ENCODE data around the gene FBXO31.

FBXO31 gene

DNA sequence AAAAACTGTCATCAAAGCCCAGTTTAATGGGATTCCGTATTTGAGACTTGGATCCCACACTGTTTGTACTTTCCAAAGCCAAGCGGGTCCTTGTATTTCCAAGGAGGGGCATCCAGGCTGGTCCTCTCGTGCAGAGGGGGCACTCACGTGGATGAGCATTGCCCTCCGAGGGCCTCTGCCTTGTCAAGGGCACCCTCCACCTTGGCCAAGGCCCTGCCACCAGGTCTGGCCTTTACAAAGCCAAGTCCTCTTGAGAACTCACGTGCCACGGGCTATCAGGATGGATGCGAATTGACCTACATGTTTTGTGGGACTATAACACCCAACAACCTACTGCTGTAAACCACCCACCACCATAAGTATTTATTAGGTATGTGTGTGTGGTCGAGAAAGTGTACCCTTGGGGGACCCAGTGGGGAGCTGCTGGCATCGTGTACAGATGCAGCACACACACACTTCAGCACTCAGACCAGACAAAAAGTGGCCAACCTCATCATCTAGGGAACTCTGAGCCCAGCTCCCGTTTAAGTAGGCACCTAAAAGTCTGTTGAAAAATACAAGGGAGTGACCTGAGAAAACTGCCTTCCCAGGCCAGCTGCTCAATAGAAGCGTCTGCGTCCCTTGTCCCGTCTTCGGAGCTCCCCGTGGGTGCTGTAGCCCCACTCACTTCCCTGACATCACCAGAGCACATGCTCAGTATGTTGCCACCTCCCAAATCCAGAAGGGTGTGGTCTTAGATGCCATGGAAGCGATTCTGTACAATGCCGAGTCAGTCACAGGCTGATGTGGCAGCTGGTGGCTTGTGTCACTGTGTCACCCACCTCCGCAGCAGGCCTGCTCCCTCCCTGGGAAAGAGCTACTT lies 21.4 kb upstream of the FBXO31 start:
- no peak overlapping the region for H3K27ac ChIP-seq
- TF ChIP-seq, protein P1, sequence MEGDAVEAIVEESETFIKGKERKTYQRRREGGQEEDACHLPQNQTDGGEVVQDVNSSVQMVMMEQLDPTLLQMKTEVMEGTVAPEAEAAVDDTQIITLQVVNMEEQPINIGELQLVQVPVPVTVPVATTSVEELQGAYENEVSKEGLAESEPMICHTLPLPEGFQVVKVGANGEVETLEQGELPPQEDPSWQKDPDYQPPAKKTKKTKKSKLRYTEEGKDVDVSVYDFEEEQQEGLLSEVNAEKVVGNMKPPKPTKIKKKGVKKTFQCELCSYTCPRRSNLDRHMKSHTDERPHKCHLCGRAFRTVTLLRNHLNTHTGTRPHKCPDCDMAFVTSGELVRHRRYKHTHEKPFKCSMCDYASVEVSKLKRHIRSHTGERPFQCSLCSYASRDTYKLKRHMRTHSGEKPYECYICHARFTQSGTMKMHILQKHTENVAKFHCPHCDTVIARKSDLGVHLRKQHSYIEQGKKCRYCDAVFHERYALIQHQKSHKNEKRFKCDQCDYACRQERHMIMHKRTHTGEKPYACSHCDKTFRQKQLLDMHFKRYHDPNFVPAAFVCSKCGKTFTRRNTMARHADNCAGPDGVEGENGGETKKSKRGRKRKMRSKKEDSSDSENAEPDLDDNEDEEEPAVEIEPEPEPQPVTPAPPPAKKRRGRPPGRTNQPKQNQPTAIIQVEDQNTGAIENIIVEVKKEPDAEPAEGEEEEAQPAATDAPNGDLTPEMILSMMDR (IDR thresholded peaks at IDR 0.05) = no peak
- peaks cover 83% of the 10 kb centered on the region for H3K36me3 ChIP-seq

DNA sequence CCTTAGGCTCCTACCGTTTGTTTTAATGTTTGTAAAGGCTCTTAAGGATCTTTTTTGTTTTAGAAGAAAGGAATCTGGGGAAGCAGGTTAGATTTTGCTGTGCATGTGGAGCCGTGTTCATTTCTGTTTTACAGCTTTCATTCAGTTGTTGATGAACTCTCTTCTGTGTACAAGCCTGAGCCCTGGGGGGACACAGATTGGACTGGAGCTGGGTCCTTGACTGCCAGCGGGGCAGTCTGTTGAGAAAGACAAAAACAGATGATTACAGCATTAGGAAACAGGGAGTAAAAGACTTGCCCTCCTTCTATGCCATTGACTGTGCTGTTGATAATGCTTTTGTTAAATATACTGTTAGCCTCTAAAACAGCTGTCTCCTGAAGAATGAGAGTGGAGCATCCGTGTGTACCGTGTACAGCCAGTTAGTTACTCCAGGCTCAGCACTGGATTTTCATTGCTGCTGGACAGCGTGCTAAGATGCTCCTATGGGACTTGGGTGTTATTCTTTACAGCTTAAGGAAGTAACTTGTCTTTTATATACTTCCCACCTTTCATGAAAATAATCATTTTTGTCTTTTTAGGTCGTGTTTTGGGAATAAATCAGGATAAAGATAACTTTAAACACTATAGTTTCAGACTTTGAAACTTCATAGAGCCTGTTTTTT lies 11.7 kb upstream of the FBXO31 start:
- H3K36me3 ChIP-seq = peaks cover 35% of the 10 kb centered on the region
- H3K9me3 ChIP-seq = no peaks in the 10 kb centered on the region
- TF ChIP-seq, protein P1 (IDR thresholded peaks at IDR 0.05) = no peak
- no peak overlapping the region for H3K4me3 ChIP-seq (ENCODE audit: low read depth in 1 of 2, low read length in 1 of 2)
- peak overlapping the region; percentile 3 for H3K27ac ChIP-seq
- no peaks in the 10 kb centered on the region for H3K27me3 ChIP-seq
- H3K4me1 ChIP-seq (ENCODE audit: control insufficient read depth in 1 of 2, insufficient read depth in 1 of 2, low read depth in 1 of 2, low read length in 1 of 2) = peaks cover 32 to 33% of the 10 kb centered on the region in 2 experiments

More for the DNA sequence above, 21.4 kb upstream of the FBXO31 start:
- Histone ChIP-seq H3K27me3 (no peaks in the 10 kb centered on the region), H3K4me3 (ENCODE audit: low read depth in 1 of 2, low read length in 1 of 2) (no peak overlapping the region), H3K9me3 (no peaks in the 10 kb centered on the region), H3K4me1 (ENCODE audit: control insufficient read depth in 1 of 2, insufficient read depth in 1 of 2, low read depth in 1 of 2, low read length in 1 of 2) (peaks cover 0 to 18% of the 10 kb centered on the region in 2 experiments)

DNA sequence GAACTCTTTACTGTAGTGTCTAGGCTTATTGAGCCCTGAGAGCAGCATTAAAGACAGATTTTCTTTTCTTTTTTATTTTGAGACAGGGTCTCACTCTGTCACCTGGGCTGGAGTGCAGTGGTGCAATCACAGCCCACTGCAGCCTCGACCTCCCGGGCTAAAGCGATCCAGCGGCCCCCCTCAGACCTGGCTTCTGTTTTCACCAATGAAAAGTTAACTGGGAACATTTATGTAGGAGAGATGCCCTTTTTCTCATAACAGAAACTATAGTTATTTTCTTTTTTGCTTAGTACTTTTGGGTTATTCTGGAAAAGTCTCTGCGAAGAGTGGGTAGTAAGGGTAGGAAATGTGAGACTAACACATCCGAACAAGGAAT lies 10.1 kb upstream of the FBXO31 start:
- H3K4me3 ChIP-seq (ENCODE audit: low read depth in 1 of 2, low read length in 1 of 2) = peak overlapping the region; percentile 78 to 84
- H3K27ac ChIP-seq = peak overlapping the region; percentile 93
- H3K9me3 ChIP-seq = no peaks in the 10 kb centered on the region
- peaks cover 40 to 43% of the 10 kb centered on the region in 2 experiments for H3K4me1 ChIP-seq (ENCODE audit: control insufficient read depth in 1 of 2, insufficient read depth in 1 of 2, low read depth in 1 of 2, low read length in 1 of 2)
- H3K36me3 ChIP-seq = peaks cover 19% of the 10 kb centered on the region
- no peaks in the 10 kb centered on the region for H3K27me3 ChIP-seq
- TF ChIP-seq, protein P1 (IDR thresholded peaks at IDR 0.05) = no peak

DNA sequence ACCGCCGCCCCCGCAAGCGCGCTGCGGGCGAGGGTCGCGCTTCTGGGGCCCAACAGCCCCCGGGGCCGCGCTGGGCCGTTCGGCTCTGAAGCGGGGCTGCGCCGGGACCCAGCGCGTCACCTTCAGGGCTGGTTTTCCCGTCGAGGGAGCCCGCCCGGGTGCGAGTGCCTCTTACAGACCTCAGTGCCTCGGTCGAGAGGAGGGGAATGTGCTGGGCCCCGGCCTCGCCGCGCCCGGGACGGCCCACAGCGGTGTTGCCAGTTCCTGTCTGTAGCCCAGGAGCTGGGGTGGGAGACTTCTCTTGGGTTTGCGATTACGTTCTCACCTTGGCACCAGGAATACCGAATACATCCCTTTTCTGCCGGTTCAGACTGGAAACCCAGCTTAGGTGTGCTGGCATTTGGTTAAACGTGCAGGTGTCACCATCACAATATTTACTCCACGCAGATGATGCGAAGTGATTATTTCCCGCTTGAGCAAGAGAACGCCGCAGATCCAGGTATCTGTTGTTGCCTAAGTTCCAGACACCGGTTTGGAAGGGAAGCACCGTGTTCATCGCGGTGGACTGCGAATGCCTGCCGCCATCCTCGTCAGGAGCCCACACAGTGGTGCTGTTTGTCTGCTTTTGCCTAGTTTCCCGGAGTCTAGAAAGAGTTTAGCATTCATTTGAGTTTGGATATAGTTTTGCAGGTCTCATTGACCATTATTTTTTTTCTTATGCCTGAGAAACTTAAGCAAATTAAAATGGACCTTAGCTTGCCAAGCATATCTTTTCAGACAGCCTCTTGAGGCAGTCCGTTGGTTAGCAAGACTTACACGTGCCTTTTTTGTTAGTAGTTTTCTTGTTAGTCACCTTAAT lies 9.5 kb upstream of the FBXO31 start:
- Histone ChIP-seq H3K27me3 (no peaks in the 10 kb centered on the region), H3K4me1 (ENCODE audit: control insufficient read depth in 1 of 2, insufficient read depth in 1 of 2, low read depth in 1 of 2, low read length in 1 of 2) (peaks cover 46 to 49% of the 10 kb centered on the region in 2 experiments), H3K36me3 (peaks cover 15% of the 10 kb centered on the region), H3K4me3 (ENCODE audit: low read depth in 1 of 2, low read length in 1 of 2) (peak overlapping the region; percentile 78 to 84), H3K27ac (peak overlapping the region; percentile 93), H3K9me3 (no peaks in the 10 kb centered on the region)
- TF ChIP-seq, protein P1 (IDR thresholded peaks at IDR 0.05) = no peak
